Lung (tissue), 12 donors: ENCODE data around the gene RTP5. TPM values are rescaled to one million over a fixed set of nuclear protein-coding genes. Genes with fewer than 3 reads are reported as not detected.
"Not testable (repeated sequence)": the region's sequence is repeated elsewhere in the genome, so short reads cannot be mapped to it uniquely, and the experiment has no call there.

Experiments
- ATAC-seq: fragments of 200-7000 bp; cut with Tn5 transposase; one replicate; pipeline ENCODE4 v1.9.1; 2020; ENCODE audit warnings: moderate number of reproducible peaks; ENCODE audit not compliant: insufficient read depth, low FRiP score
- DNase-seq, 3 donors: peaks; one replicate each; pipeline ENCODE4 v3.0.0-alpha.2; 2013 to 2017
- H3K27ac ChIP-seq, 2 donors: one replicate each; pipeline ENCODE4 v1.5.1; 2013; ENCODE audit warnings: mild to moderate bottlenecking in 2 of 2, moderate library complexity in 2 of 2, control low read depth in 1 of 2, inconsistent platforms in 1 of 2, low read depth in 1 of 2, low read length in 1 of 2
- H3K27me3 ChIP-seq, 3 donors: one replicate each; pipeline ENCODE4 v1.5.1; 2013; ENCODE audit warnings: low read length in 2 of 3; ENCODE audit not compliant: control insufficient read depth in 3 of 3, insufficient read depth in 3 of 3
- H3K36me3 ChIP-seq, 4 donors: one replicate each; pipeline ENCODE4 v1.5.1; 2013; ENCODE audit warnings: low read length in 4 of 4, mild to moderate bottlenecking in 1 of 4, moderate library complexity in 1 of 4; ENCODE audit not compliant: control insufficient read depth in 4 of 4, insufficient read depth in 4 of 4
- H3K4me1 ChIP-seq, 5 donors: one replicate each; pipeline ENCODE4 v1.5.1; 2013; ENCODE audit warnings: low read length in 5 of 5, mild to moderate bottlenecking in 2 of 5, moderate library complexity in 1 of 5; ENCODE audit not compliant: control insufficient read depth in 5 of 5, insufficient read depth in 5 of 5
- H3K4me3 ChIP-seq: one replicate; pipeline ENCODE4 v1.5.1; 2013; ENCODE audit warnings: mild to moderate bottlenecking, control low read depth, moderate library complexity
- H3K9ac ChIP-seq, 2 donors: one replicate each; pipeline ENCODE4 v1.5.1; 2013; ENCODE audit warnings: low read length in 2 of 2, control low read depth in 1 of 2; ENCODE audit not compliant: insufficient read depth in 1 of 2
- H3K9me3 ChIP-seq, 4 donors: one replicate each; pipeline ENCODE4 v1.5.1; 2013; ENCODE audit warnings: low read length in 3 of 4, mild to moderate bottlenecking in 1 of 4, moderate library complexity in 1 of 4; ENCODE audit not compliant: control insufficient read depth in 4 of 4, insufficient read depth in 3 of 4
- CTCF ChIP-seq: IDR thresholded peaks from 2 replicates; pipeline ENCODE4 v1.5.1; 2012; ENCODE audit warnings: mild to moderate bottlenecking; ENCODE audit errors: control extremely low read depth, extremely low read depth
- WGBS, 2 donors: extraction: QIAGEN DNeasy Blood & Tissue Kit; methylation state at CpG; one replicate each; pipeline ENCODE4 v1.1.7; 2013; 5-methylcytosine and 5-hydroxymethylcytosine counted together
- polyA plus RNA-seq, 2 donors: library from polyadenylated mRNA; stranded (reverse); fragments of 200-250 nt; gene quantifications; one replicate each; pipeline ENCODE4 v1.2.1, GENCODE V29; 2013
- total RNA-seq, 2 donors: library from RNA; depleted of rRNA in 1 of 2; stranded (reverse); fragments of >200 nt in 1 of 2; gene quantifications; one replicate each; pipeline ENCODE4 v1.2.1, GENCODE V29; 2014 to 2021
- donor health status: control.
- donor health status: control.
- donor health status: Bipolar disorder and iron deficiency.
- donor health status: healthy.
- donor health status: DM: yes; HTN: yes; CAD: no.

Gene RTP5
- total and polyA plus RNA-seq, 4 donors = 0.08 to 0.13 (median 0.09) TPM; not detected in 1

GRCh38 chr2:241833101-241833663 is 36.3 kb upstream of the RTP5 start:
- peaks cover 0 to 8% (median 2%) of the 10 kb centered on the region in 3 donors for H3K27me3 ChIP-seq
- DNase-seq = peak; percentile 25 to 59 (median 37)
- ATAC-seq = no peak
- no peaks in the 10 kb centered on the region for H3K36me3 ChIP-seq
- no peak for TF ChIP-seq CTCF
- no peak overlapping the region for H3K9ac ChIP-seq
- peaks cover 0 to 2% (median 0%) of the 10 kb centered on the region in 4 donors for H3K9me3 ChIP-seq
- H3K4me3 ChIP-seq = no peak overlapping the region
- WGBS, 2 donors = 51 to 56% methylated on average over 13 of the region's 13 CpGs
- H3K27ac ChIP-seq = no peak overlapping the region
- H3K4me1 ChIP-seq = peaks cover 0 to 7% (median 0%) of the 10 kb centered on the region in 5 donors

GRCh38 chr2:241833756-241834526 is 35.6 kb upstream of the RTP5 start:
- not testable (repeated sequence) for H3K4me3 ChIP-seq, H3K36me3 ChIP-seq, H3K27ac ChIP-seq, ATAC-seq, H3K9ac ChIP-seq, H3K9me3 ChIP-seq, DNase-seq, H3K27me3 ChIP-seq, H3K4me1 ChIP-seq
- 77 to 89% methylated on average over 26 to 28 of the region's 28 CpGs for WGBS, 2 donors

- WGBS, 2 donors = 88 to 94% methylated on average over 10 of the region's 10 CpGs
- Histone ChIP-seq H3K4me3 (no peak overlapping the region), H3K36me3 (no peaks in the 10 kb centered on the region), H3K4me1 (peaks cover 0 to 7% (median 0%) of the 10 kb centered on the region in 5 donors), H3K27me3 (peaks cover 0 to 8% (median 2%) of the 10 kb centered on the region in 3 donors), H3K9ac (no peak overlapping the region), H3K27ac (no peak overlapping the region), H3K9me3 (peaks cover 0 to 2% (median 0%) of the 10 kb centered on the region in 4 donors)
- ATAC-seq (no peak), DNase-seq (no peak)
- no peak for TF ChIP-seq CTCF
Observed at GRCh38 chr2:241834527-241835210, 34.9 kb upstream of the RTP5 start.

GRCh38 chr2:241835611-241836010 is 33.9 kb upstream of the RTP5 start:
- Histone ChIP-seq H3K27me3 (peaks cover 0 to 8% (median 2%) of the 10 kb centered on the region in 3 donors), H3K9ac (no peak overlapping the region), H3K27ac (no peak overlapping the region), H3K9me3 (peaks cover 0 to 2% (median 0%) of the 10 kb centered on the region in 4 donors), H3K4me3 (no peak overlapping the region), H3K4me1 (peaks cover 0 to 7% (median 0%) of the 10 kb centered on the region in 5 donors), H3K36me3 (no peaks in the 10 kb centered on the region)
- no peak for TF ChIP-seq CTCF
- WGBS, 2 donors = 33 to 57% methylated on average over 4 of the region's 4 CpGs
- no peak for DNase-seq
- no peak for ATAC-seq
